ENCODE data around the gene SCEL.

- TF ChIP-seq, protein P1, sequence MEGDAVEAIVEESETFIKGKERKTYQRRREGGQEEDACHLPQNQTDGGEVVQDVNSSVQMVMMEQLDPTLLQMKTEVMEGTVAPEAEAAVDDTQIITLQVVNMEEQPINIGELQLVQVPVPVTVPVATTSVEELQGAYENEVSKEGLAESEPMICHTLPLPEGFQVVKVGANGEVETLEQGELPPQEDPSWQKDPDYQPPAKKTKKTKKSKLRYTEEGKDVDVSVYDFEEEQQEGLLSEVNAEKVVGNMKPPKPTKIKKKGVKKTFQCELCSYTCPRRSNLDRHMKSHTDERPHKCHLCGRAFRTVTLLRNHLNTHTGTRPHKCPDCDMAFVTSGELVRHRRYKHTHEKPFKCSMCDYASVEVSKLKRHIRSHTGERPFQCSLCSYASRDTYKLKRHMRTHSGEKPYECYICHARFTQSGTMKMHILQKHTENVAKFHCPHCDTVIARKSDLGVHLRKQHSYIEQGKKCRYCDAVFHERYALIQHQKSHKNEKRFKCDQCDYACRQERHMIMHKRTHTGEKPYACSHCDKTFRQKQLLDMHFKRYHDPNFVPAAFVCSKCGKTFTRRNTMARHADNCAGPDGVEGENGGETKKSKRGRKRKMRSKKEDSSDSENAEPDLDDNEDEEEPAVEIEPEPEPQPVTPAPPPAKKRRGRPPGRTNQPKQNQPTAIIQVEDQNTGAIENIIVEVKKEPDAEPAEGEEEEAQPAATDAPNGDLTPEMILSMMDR (IDR thresholded peaks at IDR 0.05; ENCODE audit: poor library complexity), result no peak
- no peak for TF ChIP-seq EZH2phosphoT487 (IDR thresholded peaks at IDR 0.05; ENCODE audit: low read depth, severe bottlenecking, unreplicated experiment)
These were observed 44.5 kb downstream of the SCEL start for GRCh38 chr13:77579959-77580358.

Measured in hepatocyte (in vitro differentiated cells).